MM.1S (cell line): ENCODE results near the gene ARHGAP26.

Experiments used
- DNase-seq: peaks from one replicate; pipeline ENCODE4 v3.0.0-alpha.2; 2015
- H2AFZ ChIP-seq: fragments of 300-600 bp; sonication (generic); 2 replicates; pipeline ENCODE4 v1.6.0; 2016; ENCODE audit warnings: antibody characterized with exemption, low read length
- H3F3A ChIP-seq: fragments of 300-600 bp; sonication (generic); 2 replicates; pipeline ENCODE4 v1.6.1; 2016; ENCODE audit warnings: mild to moderate bottlenecking, antibody characterized with exemption, low read length, moderate library complexity, mixed read lengths; ENCODE audit not compliant: insufficient read depth
- H3K27ac ChIP-seq: fragments of 300-600 bp; sonication (generic); 2 replicates; pipeline ENCODE4 v1.5.1; 2016; ENCODE audit warnings: mild to moderate bottlenecking, low read length
- H3K27me3 ChIP-seq: fragments of 300-600 bp; sonication (generic); replicated peaks from 2 replicates; pipeline ENCODE4 v1.6.0; 2016; ENCODE audit warnings: low read length; ENCODE audit not compliant: insufficient read depth
- H3K36me3 ChIP-seq: fragments of 300-600 bp; sonication (generic); replicated peaks from 2 replicates; pipeline ENCODE4 v1.6.1; 2016; ENCODE audit warnings: mild to moderate bottlenecking, low read length, mixed read lengths; ENCODE audit not compliant: insufficient read depth
- H3K4me1 ChIP-seq: fragments of 300-600 bp; sonication (generic); 2 replicates; pipeline ENCODE4 v1.6.1; 2016; ENCODE audit warnings: low read length, mixed read lengths
- H3K4me2 ChIP-seq: fragments of 300-600 bp; sonication (generic); 2 replicates; pipeline ENCODE4 v1.6.0; 2016; ENCODE audit warnings: low read depth, low read length
- H3K4me3 ChIP-seq: fragments of 300-600 bp; sonication (generic); 2 replicates; pipeline ENCODE4 v1.5.1; 2016; ENCODE audit warnings: low read length, mixed read lengths
- H3K79me2 ChIP-seq: fragments of 300-600 bp; sonication (generic); 2 replicates; pipeline ENCODE4 v1.6.1; 2016; ENCODE audit warnings: mixed run types, low read length, mixed read lengths
- H3K9ac ChIP-seq: fragments of 300-600 bp; sonication (generic); 2 replicates; pipeline ENCODE4 v1.6.1; 2016; ENCODE audit warnings: low read length, mixed read lengths
- H3K9me2 ChIP-seq: fragments of 300-600 bp; sonication (generic); replicated peaks from 2 replicates; pipeline ENCODE4 v1.6.1; 2016; ENCODE audit warnings: mild to moderate bottlenecking, low read length, mixed read lengths; ENCODE audit not compliant: insufficient read depth
- H3K9me3 ChIP-seq: fragments of 300-600 bp; sonication (generic); replicated peaks from 2 replicates; pipeline ENCODE4 v1.6.1; 2016; ENCODE audit warnings: mild to moderate bottlenecking, low read length, mixed read lengths; ENCODE audit not compliant: insufficient read depth
- H4K20me1 ChIP-seq: fragments of 300-600 bp; sonication (generic); 2 replicates; pipeline ENCODE4 v1.6.1; 2016; ENCODE audit warnings: mild to moderate bottlenecking, low read length, moderate library complexity, mixed read lengths; ENCODE audit not compliant: insufficient read depth
- EZH2 ChIP-seq: fragments of 300-600 bp; sonication (generic); optimal IDR thresholded peaks from 2 replicates; pipeline ENCODE3; 2017; ENCODE audit warnings: low read depth, mild to moderate bottlenecking, antibody characterized with exemption, low read length, mixed read lengths
- EZH2phosphoT487 ChIP-seq: fragments of 300-600 bp; sonication (generic); IDR thresholded peaks from 2 replicates; pipeline ENCODE4 v1.6.1; 2018; ENCODE audit warnings: antibody characterized with exemption, low read length
- TF ChIP-seq, protein P1 (sequence below): fragments of 300-600 bp; sonication (generic); IDR thresholded peaks from 2 replicates; pipeline ENCODE4 v1.5.1; 2016; ENCODE audit warnings: antibody characterized with exemption, low read length, mixed read lengths

The ARHGAP26 gene

GRCh38 chr5:142769251-142769792 is 855 bp upstream of the ARHGAP26 start:
- peaks cover 25% of the 10 kb centered on the region for H3K4me1 ChIP-seq
- 0 out of 2 replicates have a peak, but pooled peaks cover 6% of the 10 kb centered on the region for H3F3A ChIP-seq
- peak overlapping the region; percentile 92 for H3K4me2 ChIP-seq
- H2AFZ ChIP-seq = peak overlapping the region; percentile 98
- peak overlapping the region; percentile 32; the same call in 1 of the 2 replicates for H3K9ac ChIP-seq
- TF ChIP-seq EZH2phosphoT487 (no peak), EZH2 (no peak)
- TF ChIP-seq, protein P1, sequence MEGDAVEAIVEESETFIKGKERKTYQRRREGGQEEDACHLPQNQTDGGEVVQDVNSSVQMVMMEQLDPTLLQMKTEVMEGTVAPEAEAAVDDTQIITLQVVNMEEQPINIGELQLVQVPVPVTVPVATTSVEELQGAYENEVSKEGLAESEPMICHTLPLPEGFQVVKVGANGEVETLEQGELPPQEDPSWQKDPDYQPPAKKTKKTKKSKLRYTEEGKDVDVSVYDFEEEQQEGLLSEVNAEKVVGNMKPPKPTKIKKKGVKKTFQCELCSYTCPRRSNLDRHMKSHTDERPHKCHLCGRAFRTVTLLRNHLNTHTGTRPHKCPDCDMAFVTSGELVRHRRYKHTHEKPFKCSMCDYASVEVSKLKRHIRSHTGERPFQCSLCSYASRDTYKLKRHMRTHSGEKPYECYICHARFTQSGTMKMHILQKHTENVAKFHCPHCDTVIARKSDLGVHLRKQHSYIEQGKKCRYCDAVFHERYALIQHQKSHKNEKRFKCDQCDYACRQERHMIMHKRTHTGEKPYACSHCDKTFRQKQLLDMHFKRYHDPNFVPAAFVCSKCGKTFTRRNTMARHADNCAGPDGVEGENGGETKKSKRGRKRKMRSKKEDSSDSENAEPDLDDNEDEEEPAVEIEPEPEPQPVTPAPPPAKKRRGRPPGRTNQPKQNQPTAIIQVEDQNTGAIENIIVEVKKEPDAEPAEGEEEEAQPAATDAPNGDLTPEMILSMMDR = no peak
- peak overlapping the region; percentile 98 for H3K4me3 ChIP-seq
- H3K36me3 ChIP-seq = no peaks in the 10 kb centered on the region
- no peaks in the 10 kb centered on the region for H3K9me3 ChIP-seq
- H3K27me3 ChIP-seq = no peaks in the 10 kb centered on the region
- peak; percentile 54 for DNase-seq
- H3K9me2 ChIP-seq = no peaks in the 10 kb centered on the region
- no peak overlapping the region for H3K27ac ChIP-seq
- H3K79me2 ChIP-seq = peaks cover 13% of the 10 kb centered on the region; the same call in 1 of the 2 replicates
- no peaks in the 10 kb centered on the region for H4K20me1 ChIP-seq

- DNase-seq = peak; percentile 50
Observed at GRCh38 chr5:142770650-142771609, 753 bp downstream of the ARHGAP26 start.

DNA sequence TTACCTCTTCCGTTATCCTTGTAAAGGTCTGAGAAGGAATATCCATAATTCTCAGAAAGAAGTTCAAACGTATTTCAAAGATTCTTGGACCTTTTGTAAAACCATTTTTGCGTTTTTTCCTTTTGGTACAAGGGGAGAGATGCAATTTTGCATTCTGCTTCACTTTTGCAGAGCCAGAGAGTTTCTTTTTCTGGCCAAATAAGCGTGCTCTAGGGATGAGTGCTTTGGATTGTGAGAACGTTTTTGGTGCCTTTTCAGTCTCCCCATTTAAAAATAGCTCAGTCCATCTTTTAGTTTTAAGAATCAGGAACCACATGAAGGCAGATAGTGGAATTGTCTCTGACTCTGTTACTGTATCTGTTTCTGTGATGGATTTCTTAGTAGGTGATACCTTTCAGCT is 1.5 kb downstream of the ARHGAP26 start:
- no peak for DNase-seq
- Histone ChIP-seq H3K9me2 (no peaks in the 10 kb centered on the region), H3K4me2 (peak overlapping the region; percentile 91), H3K79me2 (peaks cover 17% of the 10 kb centered on the region; the same call in 1 of the 2 replicates), H3K4me1 (peaks cover 21% of the 10 kb centered on the region), H3K27ac (no peak overlapping the region), H2AFZ (peak overlapping the region; percentile 80; the same call in 1 of the 2 replicates), H3K9me3 (no peaks in the 10 kb centered on the region), H3K9ac (peak overlapping the region; percentile 51; the same call in 1 of the 2 replicates), H3K36me3 (no peaks in the 10 kb centered on the region), H4K20me1 (no peaks in the 10 kb centered on the region), H3F3A (0 out of 2 replicates have a peak, but pooled peaks cover 6% of the 10 kb centered on the region), H3K4me3 (peak overlapping the region; percentile 98), H3K27me3 (no peaks in the 10 kb centered on the region)
- TF ChIP-seq EZH2 = no peak
- TF ChIP-seq, protein P1 = no peak
- TF ChIP-seq EZH2phosphoT487 = no peak

More at GRCh38 chr5:142770650-142771609, 753 bp downstream of the ARHGAP26 start:
- 0 out of 2 replicates have a peak, but pooled peaks cover 6% of the 10 kb centered on the region for H3F3A ChIP-seq
- H3K27me3 ChIP-seq = no peaks in the 10 kb centered on the region
- peaks cover 17% of the 10 kb centered on the region; the same call in 1 of the 2 replicates for H3K79me2 ChIP-seq
- H3K9ac ChIP-seq = peak overlapping the region; percentile 51; the same call in 1 of the 2 replicates
- H3K36me3 ChIP-seq = no peaks in the 10 kb centered on the region
- H3K4me2 ChIP-seq = peak overlapping the region; percentile 91
- H3K4me3 ChIP-seq = peak overlapping the region; percentile 98
- H3K9me2 ChIP-seq = no peaks in the 10 kb centered on the region
- H3K9me3 ChIP-seq = no peaks in the 10 kb centered on the region
- peaks cover 21% of the 10 kb centered on the region for H3K4me1 ChIP-seq
- TF ChIP-seq, protein P1 = peak; percentile 24; the same call in 1 of the 2 replicates
- TF ChIP-seq EZH2phosphoT487 (no peak), EZH2 (no peak)
- peak overlapping the region; percentile 16; the same call in 1 of the 2 replicates for H3K27ac ChIP-seq
- no peaks in the 10 kb centered on the region for H4K20me1 ChIP-seq
- peak overlapping the region; percentile 80 for H2AFZ ChIP-seq
